ENCODE measurements around the gene PDE1C.

PDE1C gene

DNA sequence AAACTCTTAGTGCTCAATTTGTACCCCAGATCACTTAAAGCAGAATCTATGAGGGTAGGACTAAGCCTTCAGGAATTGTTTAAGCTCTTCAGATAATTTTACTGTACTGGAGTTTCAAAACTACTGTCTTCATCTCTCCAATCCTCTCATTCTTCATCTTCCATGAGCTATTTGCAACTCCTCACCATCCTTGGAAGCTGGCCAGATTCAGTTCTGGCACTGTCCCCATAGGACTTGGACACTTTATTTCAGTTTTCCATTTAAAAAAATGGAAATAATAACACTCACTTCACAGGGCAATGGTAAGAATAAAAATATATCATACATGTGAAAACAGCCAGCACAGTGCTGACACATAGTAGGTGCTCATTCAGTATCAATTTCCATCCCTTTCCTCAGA, 308.6 kb downstream of the PDE1C start:
- DNase-seq = no peak

DNA sequence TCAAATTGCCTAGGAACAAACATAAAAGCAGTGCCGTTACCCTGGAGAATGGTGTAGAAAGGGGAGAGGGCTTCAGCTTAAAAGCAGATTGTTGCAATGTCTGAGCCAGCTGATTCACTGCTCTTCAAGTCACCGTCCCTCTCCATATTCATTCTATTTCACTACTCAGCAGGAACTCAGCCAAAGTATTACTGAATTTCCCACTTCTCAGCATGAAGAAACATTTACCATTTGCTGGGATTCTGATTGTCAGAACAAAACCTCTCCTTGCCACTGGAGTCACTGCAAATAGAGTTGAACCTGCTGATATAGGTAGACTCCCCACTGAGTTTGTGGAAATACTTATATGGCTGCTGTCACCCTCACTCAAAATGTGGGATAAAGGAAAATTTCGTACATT, 311.5 kb downstream of the PDE1C start:
- no peak for DNase-seq

DNA sequence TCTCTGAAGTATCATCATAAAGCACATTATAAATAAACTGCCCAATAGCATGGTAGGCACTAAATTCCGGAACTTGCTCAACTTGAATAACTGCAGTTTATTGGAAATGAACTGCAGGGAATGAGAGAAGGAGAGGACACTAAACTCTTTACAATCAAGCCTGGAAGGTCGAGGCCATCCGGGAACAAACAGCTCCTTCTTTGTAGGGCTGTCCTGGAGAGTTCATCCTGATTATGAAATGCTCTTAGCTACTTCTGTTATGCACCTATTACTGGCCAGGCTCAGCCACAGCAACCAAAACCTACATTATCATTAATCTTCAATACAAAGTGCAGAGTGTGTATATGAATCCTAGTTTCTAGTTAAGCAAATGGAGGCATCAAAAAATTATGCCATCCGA, 318.5 kb downstream of the PDE1C start:
- no peak for DNase-seq

GRCh38 chr7:31748084-31748483, 322.1 kb downstream of the PDE1C start:
- DNase-seq = no peak

GRCh38 chr7:31747553-31747952, 322.7 kb downstream of the PDE1C start:
- DNase-seq = no peak

DNA sequence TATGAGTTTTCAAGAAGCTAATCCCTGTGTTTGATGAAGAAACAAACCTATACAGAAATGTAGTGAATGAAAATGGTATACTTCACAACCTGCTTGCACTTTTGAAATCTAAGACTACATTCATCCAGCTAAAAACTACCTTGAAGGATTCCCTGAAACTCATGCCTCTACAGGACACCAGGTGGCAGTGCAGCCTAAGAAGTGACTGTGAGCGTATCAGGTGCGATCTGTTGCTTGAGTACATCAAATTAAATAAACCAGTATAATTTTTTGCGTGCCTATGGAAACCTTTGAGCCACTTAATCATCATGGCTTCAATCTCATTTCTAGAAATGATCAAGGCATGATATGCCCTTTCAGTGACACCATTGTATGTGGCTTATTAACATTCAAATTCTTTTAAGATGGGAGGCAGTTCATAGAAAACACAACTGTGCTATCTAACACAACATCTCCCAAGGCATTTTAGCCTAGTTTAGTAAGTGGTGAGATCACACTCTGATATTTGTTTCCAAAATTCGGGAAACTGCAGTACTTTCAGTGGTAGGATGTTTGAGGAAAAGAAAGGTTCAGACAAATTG, 325.8 kb downstream of the PDE1C start:
- DNase-seq = peak; percentile 50

DNA sequence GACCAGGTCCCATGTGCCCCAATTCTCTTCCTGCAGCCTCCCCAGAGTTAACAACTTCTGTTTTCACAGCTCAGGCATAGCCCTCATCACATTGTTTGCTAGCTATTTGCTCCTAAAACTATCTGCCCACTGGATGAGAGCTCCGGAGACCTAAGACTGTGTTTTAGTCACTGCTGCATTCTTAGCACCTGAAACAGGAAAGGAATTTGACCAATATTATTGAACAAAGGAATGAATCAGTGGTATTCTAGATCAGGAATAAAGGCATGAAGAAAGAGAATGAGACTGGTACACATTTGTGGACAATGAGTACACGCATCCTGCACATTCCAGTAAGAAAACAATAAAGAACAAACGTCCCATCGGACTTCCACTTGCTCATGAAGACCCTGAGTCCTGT, 328.4 kb downstream of the PDE1C start:
- no peak for DNase-seq

DNA sequence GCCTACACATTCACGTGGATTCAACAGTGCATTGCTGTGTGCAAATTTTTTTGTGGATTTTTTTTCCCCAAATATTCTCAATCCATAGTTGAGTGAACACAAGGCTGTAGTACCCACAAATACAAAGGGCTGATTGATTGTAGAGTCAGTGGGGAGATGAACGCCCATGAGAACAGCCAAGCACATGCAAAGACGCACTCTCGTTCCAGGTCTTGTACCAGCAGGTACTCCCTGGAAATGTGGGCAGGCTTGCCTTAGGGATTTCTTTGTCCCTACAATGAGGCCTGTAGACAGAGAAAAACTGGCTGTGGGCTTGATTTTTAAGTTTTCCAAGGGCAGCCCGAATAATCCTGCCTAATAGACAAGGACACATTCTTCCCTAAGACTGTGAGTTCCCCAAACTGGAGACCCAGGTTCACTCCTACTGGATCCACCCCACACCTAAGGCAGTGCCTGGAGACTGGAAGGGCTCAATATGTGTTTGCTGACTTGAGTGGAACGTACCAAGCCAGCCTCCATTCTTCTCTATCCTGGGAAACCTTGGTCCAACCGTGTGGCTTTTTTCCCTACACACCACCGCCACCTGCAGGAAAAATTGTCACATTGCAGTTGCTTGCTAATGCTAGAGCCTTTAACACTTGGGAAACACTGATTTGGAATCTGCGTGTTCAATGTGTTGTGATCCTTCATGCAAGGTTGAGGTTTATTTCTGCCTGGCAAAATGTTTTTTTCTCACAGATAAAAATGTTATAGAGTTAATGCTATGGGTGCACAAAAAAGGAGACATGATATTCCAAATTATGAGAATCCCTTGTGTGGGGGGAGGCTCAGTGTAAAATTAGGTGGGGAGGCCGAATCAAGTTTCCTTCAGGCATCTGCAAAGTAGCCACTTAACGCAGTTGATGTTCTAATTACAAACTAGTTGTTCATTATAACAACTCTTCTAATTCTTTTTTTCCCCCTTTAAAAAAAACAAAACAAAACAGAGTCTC, 333.9 kb downstream of the PDE1C start:
- DNase-seq = peak; percentile 23

DNA sequence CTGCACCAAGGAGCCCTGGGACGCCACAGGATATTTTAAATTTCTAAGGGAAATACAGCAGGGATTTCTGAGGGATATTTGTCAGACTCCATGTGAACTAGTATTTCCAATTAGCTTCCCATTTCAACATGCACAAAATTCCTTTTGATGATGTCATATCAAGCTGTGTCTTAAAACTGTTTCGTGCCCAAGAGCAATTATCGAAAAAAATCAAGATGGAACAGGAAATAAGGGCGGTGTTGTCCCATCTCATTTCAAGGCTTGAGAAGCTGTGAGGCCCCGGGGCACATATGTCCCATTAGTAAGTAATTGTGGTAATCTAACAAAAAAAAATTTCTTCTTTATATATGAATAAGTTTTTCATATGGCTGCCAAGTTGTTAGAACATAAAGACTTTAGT, 335.8 kb downstream of the PDE1C start:
- DNase-seq = no peak

DNA sequence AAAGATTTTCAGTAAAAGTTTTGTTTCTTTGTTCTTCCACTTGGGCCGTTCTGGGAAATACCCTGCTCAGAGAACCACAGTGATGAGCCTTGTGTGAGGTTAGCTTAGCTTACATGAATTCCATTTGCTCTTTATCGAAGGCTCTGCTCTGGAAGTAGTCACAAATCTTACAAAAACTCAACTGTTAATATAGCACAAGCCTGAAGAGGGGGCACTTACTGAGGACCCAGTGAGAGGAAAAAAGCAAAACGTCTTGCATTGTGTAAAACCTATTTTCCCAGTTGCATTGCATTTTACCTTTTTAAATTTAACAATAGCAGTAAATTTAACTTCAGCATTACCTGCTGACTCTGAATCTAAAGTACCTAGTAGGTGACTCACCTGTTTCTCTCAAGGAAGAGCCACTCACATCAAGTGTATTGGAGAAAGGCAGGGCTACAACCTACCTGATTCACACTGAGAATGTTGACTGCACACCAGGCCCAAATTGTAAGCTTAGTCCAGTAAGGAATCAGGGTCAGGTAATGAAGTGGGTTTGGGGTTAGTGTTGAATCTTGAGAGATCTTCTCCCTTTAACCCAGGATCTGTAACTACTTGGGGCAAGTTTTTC, 340.9 kb downstream of the PDE1C start:
- DNase-seq = no peak

GRCh38 chr7:31724696-31725095, 345.5 kb downstream of the PDE1C start:
- no peak for DNase-seq

- no peak for DNase-seq
These were observed 349.8 kb downstream of the PDE1C start for GRCh38 chr7:31720366-31720765.

DNA sequence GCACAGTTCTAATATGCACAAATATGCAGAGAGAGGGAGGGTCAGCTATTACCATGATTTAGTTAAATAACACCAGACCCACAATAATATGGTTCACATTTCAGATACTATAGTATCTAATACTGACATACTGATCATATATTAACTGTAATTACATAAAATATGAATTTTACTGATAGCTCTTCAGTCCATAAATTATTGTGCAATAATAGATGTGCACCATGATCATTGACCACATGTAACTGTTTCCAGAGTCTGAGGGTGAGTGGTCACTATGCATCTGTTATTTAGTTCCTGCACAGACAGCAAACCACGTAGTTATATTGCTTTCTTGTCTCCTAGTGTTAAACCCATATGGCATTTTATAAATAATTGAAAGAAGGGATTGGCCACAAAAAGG, 353.9 kb downstream of the PDE1C start:
- DNase-seq = no peak

- no peak for DNase-seq
These were observed 360.0 kb downstream of the PDE1C start for GRCh38 chr7:31710171-31710570.

- DNase-seq = no peak
These were observed 363.1 kb downstream of the PDE1C start for GRCh38 chr7:31707089-31707488.

DNA sequence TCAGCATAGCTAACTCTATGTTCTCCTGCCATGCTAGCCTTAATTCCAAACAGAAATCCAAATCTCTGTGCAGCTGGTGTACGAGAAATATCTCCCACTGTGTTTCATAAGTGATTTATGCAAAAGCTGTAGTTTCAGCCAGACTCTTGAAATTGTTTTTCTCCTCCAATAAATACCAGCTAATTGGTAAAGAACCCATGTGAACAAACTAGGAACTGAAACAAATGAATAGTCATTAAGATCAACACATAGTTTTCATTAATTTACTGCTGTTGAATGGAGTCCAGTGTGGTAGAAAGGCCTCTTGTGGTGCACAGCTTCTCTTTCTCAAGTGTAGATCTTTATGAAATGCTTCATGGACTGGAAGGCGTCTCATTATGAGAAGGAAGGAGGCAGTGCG, 364.8 kb downstream of the PDE1C start:
- DNase-seq = no peak

DNA sequence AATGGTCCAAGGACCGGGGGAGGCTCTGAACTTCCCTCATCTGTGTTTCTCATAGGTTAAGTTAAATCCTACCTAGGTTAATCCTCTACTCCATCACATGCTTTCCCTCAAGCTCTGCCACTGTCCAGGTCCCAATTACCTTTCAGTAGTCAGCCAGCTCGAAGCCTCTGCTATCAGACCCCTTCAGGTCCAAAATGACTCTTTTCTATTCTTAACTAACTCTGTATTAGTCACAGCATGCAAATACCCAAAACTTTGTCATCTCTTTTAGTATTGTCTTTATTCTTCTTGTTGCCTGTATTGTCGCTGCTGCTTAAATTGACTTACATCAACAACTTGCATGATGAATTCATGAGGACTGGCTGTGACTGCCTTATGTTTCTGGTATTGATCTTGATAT, 367.9 kb downstream of the PDE1C start:
- no peak for DNase-seq
